ENCODE data around the gene IL37. TPM values are rescaled to one million over a fixed set of nuclear protein-coding genes. Genes with fewer than 3 reads are reported as not detected.

The IL37 gene
- total and polyA plus RNA-seq, 2 experiments from 2014 or later: not detected

DNA sequence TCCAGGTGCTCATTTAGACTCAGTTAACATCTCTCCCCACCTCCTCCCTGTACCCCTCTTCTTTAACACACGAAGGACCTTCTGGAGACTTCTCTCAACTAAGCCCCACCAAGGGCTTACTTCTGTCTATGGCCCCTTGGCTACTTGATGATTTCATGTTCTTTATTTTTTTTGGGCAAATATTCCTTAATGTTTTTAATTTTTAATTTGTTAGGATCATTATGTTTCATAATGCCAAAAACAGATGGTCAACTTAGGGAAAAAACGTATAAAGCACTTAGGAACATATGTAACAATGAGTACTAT is 25.9 kb downstream of the IL37 start (continued):
- TF ChIP-seq, protein P1, sequence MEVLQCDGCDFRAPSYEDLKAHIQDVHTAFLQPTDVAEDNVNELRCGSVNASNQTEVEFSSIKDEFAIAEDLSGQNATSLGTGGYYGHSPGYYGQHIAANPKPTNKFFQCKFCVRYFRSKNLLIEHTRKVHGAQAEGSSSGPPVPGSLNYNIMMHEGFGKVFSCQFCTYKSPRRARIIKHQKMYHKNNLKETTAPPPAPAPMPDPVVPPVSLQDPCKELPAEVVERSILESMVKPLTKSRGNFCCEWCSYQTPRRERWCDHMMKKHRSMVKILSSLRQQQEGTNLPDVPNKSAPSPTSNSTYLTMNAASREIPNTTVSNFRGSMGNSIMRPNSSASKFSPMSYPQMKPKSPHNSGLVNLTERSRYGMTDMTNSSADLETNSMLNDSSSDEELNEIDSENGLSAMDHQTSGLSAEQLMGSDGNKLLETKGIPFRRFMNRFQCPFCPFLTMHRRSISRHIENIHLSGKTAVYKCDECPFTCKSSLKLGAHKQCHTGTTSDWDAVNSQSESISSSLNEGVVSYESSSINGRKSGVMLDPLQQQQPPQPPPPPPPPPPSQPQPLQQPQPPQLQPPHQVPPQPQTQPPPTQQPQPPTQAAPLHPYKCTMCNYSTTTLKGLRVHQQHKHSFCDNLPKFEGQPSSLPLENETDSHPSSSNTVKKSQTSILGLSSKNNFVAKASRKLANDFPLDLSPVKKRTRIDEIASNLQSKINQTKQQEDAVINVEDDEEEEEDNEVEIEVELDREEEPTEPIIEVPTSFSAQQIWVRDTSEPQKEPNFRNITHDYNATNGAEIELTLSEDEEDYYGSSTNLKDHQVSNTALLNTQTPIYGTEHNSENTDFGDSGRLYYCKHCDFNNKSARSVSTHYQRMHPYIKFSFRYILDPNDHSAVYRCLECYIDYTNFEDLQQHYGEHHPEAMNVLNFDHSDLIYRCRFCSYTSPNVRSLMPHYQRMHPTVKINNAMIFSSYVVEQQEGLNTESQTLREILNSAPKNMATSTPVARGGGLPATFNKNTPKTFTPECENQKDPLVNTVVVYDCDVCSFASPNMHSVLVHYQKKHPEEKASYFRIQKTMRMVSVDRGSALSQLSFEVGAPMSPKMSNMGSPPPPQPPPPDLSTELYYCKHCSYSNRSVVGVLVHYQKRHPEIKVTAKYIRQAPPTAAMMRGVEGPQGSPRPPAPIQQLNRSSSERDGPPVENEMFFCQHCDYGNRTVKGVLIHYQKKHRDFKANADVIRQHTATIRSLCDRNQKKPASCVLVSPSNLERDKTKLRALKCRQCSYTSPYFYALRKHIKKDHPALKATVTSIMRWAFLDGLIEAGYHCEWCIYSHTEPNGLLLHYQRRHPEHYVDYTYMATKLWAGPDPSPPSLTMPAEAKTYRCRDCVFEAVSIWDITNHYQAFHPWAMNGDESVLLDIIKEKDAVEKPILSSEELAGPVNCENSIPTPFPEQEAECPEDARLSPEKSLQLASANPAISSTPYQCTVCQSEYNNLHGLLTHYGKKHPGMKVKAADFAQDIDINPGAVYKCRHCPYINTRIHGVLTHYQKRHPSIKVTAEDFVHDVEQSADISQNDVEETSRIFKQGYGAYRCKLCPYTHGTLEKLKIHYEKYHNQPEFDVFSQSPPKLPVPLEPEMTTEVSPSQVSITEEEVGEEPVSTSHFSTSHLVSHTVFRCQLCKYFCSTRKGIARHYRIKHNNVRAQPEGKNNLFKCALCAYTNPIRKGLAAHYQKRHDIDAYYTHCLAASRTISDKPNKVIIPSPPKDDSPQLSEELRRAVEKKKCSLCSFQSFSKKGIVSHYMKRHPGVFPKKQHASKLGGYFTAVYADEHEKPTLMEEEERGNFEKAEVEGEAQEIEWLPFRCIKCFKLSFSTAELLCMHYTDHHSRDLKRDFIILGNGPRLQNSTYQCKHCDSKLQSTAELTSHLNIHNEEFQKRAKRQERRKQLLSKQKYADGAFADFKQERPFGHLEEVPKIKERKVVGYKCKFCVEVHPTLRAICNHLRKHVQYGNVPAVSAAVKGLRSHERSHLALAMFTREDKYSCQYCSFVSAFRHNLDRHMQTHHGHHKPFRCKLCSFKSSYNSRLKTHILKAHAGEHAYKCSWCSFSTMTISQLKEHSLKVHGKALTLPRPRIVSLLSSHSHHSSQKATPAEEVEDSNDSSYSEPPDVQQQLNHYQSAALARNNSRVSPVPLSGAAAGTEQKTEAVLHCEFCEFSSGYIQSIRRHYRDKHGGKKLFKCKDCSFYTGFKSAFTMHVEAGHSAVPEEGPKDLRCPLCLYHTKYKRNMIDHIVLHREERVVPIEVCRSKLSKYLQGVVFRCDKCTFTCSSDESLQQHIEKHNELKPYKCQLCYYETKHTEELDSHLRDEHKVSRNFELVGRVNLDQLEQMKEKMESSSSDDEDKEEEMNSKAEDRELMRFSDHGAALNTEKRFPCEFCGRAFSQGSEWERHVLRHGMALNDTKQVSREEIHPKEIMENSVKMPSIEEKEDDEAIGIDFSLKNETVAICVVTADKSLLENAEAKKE (CRISPR knock-in tag; IDR thresholded peaks at IDR 0.05): no peak
- TF ChIP-seq, protein P2, sequence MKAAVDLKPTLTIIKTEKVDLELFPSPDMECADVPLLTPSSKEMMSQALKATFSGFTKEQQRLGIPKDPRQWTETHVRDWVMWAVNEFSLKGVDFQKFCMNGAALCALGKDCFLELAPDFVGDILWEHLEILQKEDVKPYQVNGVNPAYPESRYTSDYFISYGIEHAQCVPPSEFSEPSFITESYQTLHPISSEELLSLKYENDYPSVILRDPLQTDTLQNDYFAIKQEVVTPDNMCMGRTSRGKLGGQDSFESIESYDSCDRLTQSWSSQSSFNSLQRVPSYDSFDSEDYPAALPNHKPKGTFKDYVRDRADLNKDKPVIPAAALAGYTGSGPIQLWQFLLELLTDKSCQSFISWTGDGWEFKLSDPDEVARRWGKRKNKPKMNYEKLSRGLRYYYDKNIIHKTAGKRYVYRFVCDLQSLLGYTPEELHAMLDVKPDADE (IDR thresholded peaks at IDR 0.05): no peak
- TF ChIP-seq CREB1 (CRISPR knock-in tag; IDR thresholded peaks at IDR 0.05; ENCODE audit: low read depth): no peak

DNA sequence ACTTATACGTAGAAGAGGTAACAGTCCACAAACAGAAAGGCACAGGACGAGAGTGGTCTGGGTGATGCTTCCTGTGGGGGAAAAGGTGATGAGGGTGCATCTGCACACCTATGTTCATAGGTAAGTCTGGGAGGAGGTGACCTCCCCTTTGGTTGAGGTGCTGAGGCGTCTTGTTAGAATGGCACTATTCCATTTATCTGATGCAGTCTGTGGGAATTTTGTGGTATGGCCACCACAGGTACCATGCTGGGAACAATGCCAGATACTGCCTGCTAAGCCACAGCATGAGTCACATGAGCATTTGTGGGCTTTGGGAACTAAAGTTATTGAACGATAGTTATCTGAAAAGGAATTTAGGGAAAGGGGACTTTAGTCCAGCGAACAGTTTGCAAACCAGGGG is 27.9 kb downstream of the IL37 start:
- H4K20me1 ChIP-seq (replicated peaks; ENCODE audit: insufficient read depth): no peaks in the 10 kb centered on the region
- no peaks in the 10 kb centered on the region for H3K36me3 Mint-ChIP-seq (ENCODE audit: low read depth)
- no peaks in the 10 kb centered on the region for H3K9me3 Mint-ChIP-seq
- H3K4me1 ChIP-seq (ENCODE audit: insufficient read depth): no peaks in the 10 kb centered on the region
- no peaks in the 10 kb centered on the region for H3K79me2 ChIP-seq (replicated peaks; ENCODE audit: insufficient read depth)
- no peaks in the 10 kb centered on the region for H3F3A ChIP-seq (replicated peaks; ENCODE audit: low read depth)
- no peak overlapping the region for H3K27ac ChIP-seq (ENCODE audit: low read depth)
- no peaks in the 10 kb centered on the region for H3K27me3 Mint-ChIP-seq (ENCODE audit: insufficient read depth, low read depth, poor library complexity)
- H3K4me3 Mint-ChIP-seq: no peak overlapping the region
- H3K4me1 Mint-ChIP-seq: no peaks in the 10 kb centered on the region
- no peak overlapping the region for H3K27ac Mint-ChIP-seq
- no peaks in the 10 kb centered on the region for H3K27me3 ChIP-seq (ENCODE audit: insufficient read depth)
- no peaks in the 10 kb centered on the region for H3K36me3 ChIP-seq (ENCODE audit: insufficient read depth)
- no peaks in the 10 kb centered on the region for H3K9me2 ChIP-seq (ENCODE audit: insufficient read depth)
- H3K4me2 ChIP-seq: no peak overlapping the region
- no peak for ATAC-seq
- H3K4me3 ChIP-seq: no peak overlapping the region
- no peak for DNase-seq (ENCODE audit: low spot score)
- no peak overlapping the region for H2AFZ ChIP-seq
- TF ChIP-seq CREB1 (CRISPR knock-in tag; IDR thresholded peaks at IDR 0.05; ENCODE audit: low read depth) (no peak), POLR2AphosphoS5 (IDR thresholded peaks at IDR 0.05; ENCODE audit: low read depth) (no peak), JUNB (IDR thresholded peaks at IDR 0.05; ENCODE audit: unreplicated experiment) (no peak), NANOG (IDR thresholded peaks at IDR 0.05; ENCODE audit: borderline replicate concordance) (no peak), EZH2 (IDR thresholded peaks at IDR 0.05; ENCODE audit: low read depth, unreplicated experiment) (no peak), ZNF114 (CRISPR knock-in tag; IDR thresholded peaks at IDR 0.05) (no peak)
- TF ChIP-seq, protein P1 (CRISPR knock-in tag; IDR thresholded peaks at IDR 0.05): no peak
